Neural crest cell (in vitro differentiated cells): ENCODE measurements around the gene TMEM50A. TPM values are rescaled to one million over a fixed set of nuclear protein-coding genes. Genes with fewer than 3 reads are reported as not detected.
"Not testable (repeated sequence)": the region's sequence is repeated elsewhere in the genome, so short reads cannot be mapped to it uniquely, and the experiment has no call there.

ENCODE experiments used
- DNase-seq: peaks from one replicate; pipeline ENCODE4 v3.0.0; 2021; ENCODE audit warnings: low read depth, mixed read lengths, low spot score
- H3K27ac Mint-ChIP-seq: one replicate; pipeline ENCODE4 v1.8.0; 2021; ENCODE audit warnings: mild to moderate bottlenecking, mixed read lengths; ENCODE audit not compliant: unreplicated experiment
- H3K27me3 Mint-ChIP-seq: 2 replicates; pipeline ENCODE4 v1.8.0; 2021; ENCODE audit warnings: low read depth, mild to moderate bottlenecking, mixed read lengths
- H3K36me3 Mint-ChIP-seq: 2 replicates; pipeline ENCODE4 v1.8.0; 2021; ENCODE audit warnings: low read depth, mild to moderate bottlenecking, mixed read lengths
- H3K4me1 Mint-ChIP-seq: 2 replicates; pipeline ENCODE4 v1.8.0; 2021; ENCODE audit warnings: mixed read lengths
- H3K4me3 Mint-ChIP-seq: one replicate; pipeline ENCODE4 v1.8.0; 2021; ENCODE audit warnings: mild to moderate bottlenecking, mixed read lengths
- H3K9me3 Mint-ChIP-seq: 2 replicates; pipeline ENCODE4 v1.8.0; 2021; ENCODE audit warnings: mixed read lengths
- long read RNA-seq: library from polyadenylated mRNA; unstranded; transcript quantifications from one replicate; pipeline ENCODE4 v2.0.0, GENCODE V29; 2020
- total RNA-seq: library from RNA; stranded (reverse); gene quantifications from 2 replicates; pipeline ENCODE4 v1.2.1, GENCODE V29; 2021
- TF ChIP-seq, protein P1 (sequence below): fragments of 200-600 bp; sonication (generic); conservative IDR thresholded peaks from 2 replicates; pipeline ENCODE4 v1.5.0; 2021; ENCODE audit warnings: antibody characterized with exemption, mild to moderate bottlenecking

The TMEM50A gene
- total RNA-seq, result 69.2 and 74.5 TPM in 2 replicates
- long read RNA-seq, transcript TMEM50A-206 (6 exons, 776 nt), result minor isoform, 7 of 163 reads
- long read RNA-seq, transcript TMEM50A-201 (7 exons, 2,683 nt), result major isoform, 135 of 163 reads
- long read RNA-seq, partial matches to known transcripts, result 15 of 163 reads
- long read RNA-seq, other reads (novel, unspliced or antisense), result 2 of 163 reads

DNA sequence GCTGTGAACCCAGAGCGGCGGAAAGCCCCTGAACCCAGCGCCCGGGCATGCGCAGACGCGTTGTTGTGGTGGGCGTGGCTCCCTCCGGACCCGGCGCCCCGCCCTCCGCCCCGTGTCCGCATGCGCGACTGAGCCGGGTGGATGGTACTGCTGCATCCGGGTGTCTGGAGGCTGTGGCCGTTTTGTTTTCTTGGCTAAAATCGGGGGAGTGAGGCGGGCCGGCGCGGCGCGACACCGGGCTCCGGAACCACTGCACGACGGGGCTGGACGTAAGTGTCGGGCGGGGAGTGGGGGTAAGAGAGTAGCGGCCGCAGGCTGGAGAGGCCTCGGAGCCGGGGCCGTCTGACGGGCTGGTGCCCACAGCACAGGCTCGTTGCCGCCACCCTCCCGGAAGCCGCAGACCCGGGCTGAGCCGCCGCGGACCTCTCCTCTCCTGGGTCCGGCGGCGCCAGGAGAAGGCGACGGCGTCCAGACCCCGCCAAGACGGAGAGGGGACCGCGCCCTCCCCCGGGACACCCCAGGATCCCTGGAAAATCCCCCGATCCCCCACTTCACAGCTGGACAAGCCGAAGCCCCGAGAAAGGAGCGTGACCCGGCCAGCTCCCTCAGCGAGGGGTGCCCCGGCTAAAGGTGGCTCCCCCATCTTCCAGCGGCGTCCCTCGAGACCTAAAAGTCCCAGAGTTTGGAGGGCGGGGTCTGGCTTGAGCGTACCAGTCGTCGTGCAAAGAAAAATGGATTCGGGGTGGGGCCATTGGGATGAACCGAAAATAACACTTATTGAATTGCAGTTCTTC is at the start of gene TMEM50A:
TMEM50A (plus strand) TSS at position 147 of the 794 bp plus-strand sequence. CDS start 2,153 bp downstream, outside the sequence.
- no peaks in the 10 kb centered on the region for H3K36me3 Mint-ChIP-seq
- H3K27me3 Mint-ChIP-seq, result no peaks in the 10 kb centered on the region
- TF ChIP-seq, protein P1, sequence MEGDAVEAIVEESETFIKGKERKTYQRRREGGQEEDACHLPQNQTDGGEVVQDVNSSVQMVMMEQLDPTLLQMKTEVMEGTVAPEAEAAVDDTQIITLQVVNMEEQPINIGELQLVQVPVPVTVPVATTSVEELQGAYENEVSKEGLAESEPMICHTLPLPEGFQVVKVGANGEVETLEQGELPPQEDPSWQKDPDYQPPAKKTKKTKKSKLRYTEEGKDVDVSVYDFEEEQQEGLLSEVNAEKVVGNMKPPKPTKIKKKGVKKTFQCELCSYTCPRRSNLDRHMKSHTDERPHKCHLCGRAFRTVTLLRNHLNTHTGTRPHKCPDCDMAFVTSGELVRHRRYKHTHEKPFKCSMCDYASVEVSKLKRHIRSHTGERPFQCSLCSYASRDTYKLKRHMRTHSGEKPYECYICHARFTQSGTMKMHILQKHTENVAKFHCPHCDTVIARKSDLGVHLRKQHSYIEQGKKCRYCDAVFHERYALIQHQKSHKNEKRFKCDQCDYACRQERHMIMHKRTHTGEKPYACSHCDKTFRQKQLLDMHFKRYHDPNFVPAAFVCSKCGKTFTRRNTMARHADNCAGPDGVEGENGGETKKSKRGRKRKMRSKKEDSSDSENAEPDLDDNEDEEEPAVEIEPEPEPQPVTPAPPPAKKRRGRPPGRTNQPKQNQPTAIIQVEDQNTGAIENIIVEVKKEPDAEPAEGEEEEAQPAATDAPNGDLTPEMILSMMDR, result no peak
- peak; percentile 90 for DNase-seq
- peaks cover 25% of the 10 kb centered on the region for H3K4me1 Mint-ChIP-seq
- peak within 1 kb of the TSS; percentile 93 for H3K27ac Mint-ChIP-seq
- peak within 1 kb of the TSS; percentile 96 for H3K4me3 Mint-ChIP-seq
- H3K9me3 Mint-ChIP-seq, result no peaks in the 10 kb centered on the region

DNA sequence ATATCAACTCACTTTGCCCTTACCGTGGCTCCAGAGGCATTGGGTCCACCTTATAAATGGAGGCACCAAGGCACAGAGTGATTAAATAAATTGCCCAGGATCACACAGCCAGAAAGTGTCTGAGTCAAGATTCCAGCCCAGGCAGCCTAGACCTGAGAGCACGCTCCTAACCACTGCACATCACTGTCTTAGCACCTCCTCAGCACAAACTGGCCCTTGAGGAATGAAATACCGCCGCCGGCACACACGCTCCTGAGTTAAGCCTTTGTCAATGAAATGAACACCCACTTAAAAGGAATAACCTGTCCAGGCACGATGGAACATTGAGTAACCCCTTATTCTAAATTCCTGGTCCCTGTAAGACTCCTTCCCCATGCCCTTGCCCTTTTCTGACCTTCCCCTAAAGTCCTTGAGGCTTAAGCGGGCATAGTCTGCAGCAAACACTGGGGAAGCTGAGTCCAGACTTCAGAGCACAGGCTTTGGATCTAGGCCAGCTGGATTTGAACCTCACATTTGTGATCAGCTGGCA is 49.5 kb upstream of the TMEM50A start:
- H3K27ac Mint-ChIP-seq, H3K4me3 Mint-ChIP-seq, DNase-seq, H3K9me3 Mint-ChIP-seq, H3K4me1 Mint-ChIP-seq, H3K36me3 Mint-ChIP-seq: not testable (repeated sequence)
- H3K27me3 Mint-ChIP-seq, result peaks cover 13% of the 10 kb centered on the region

DNA sequence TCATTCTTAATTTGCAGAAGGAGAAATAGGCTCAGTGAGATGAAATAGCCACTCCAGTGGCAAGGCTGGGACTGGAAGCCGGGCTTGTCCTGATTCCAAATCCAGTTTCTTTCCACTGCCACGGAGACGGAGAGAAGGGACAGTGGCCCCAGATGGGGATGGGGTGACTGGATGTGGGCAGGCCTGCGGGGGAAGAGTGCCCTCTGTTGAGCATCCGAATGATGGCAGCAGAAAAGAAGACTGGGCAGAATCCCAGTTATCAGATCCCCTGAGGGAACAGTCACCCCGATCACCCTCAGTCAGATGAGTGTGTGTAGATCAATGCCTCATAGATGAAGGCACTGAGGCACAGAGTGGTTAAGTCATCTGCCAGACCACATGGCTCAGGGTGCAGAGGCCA is 48.1 kb upstream of the TMEM50A start:
- TF ChIP-seq, protein P1, result peak; percentile 19
- DNase-seq, H3K36me3 Mint-ChIP-seq, H3K27ac Mint-ChIP-seq, H3K4me3 Mint-ChIP-seq, H3K9me3 Mint-ChIP-seq, H3K4me1 Mint-ChIP-seq: not testable (repeated sequence)
- H3K27me3 Mint-ChIP-seq, result peaks cover 13% of the 10 kb centered on the region

DNA sequence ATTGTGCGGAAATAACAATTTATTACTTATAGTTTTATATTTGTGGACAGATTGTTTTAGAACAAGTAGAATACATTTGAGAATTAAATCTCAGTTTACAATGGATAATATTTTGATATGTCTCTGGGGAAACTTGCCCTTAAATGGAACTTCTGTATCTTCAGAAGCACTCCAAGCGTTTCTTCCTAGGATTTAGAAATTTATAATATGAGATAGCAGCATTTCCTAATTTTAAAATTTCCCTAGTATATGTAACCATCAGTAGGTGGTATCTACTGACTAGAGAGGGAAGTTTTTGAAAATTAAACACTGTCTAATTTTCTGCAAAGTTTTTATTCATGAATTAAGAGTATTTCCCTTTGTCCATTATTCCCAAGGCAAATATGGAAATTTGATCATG is 44.7 kb upstream of the TMEM50A start:
- H3K4me1 Mint-ChIP-seq, DNase-seq, H3K36me3 Mint-ChIP-seq, H3K4me3 Mint-ChIP-seq, H3K27ac Mint-ChIP-seq, H3K9me3 Mint-ChIP-seq: not testable (repeated sequence)
- H3K27me3 Mint-ChIP-seq, result peaks cover 13% of the 10 kb centered on the region

DNA sequence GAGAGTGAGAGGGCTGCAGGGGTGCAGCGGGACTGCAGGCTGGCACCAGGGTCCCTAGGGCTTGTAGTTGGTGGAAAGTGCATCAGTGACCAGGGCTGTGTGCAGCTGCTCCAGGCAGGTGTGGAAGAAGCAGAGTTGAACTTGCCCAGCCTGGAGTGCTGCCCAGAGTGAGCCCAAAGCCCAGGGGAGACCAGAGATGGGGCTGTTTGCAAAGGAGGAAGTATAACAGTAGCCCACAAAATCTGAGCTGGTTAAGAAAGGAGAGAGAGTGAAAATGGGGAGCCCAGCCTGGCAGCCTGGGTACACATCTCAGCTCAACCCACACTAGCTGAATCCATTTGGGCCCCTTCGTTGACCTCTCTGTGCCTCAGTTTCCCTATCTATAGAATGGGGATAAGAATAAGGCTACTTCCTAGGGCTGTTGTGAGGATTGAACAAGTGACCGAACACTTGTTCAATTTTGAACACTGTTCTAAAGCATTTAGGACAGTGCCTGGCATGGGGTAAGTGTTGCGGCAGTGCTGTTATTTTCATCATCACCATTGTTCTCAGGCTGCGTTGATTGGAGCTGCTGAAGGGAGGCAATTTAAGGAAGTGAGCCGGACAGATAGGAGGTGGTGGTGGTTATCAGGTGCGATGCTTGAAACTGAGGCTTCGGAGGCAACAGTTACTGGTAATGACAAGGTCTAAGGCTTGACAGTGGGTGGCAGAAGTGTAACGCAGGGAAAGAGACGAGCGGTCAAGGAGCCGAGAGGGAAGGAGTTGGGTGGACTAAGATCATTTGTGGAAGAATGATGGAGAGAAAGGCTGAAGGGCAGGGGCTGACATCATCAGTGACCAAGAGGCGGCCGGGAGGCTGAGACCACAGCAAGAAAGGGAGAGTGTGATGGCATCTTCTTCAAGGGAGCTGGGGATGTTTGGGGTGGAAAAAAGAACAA is 43.0 kb upstream of the TMEM50A start:
- not testable (repeated sequence) for H3K27ac Mint-ChIP-seq, H3K4me3 Mint-ChIP-seq, DNase-seq, H3K9me3 Mint-ChIP-seq, H3K36me3 Mint-ChIP-seq, H3K4me1 Mint-ChIP-seq
- peaks cover 13% of the 10 kb centered on the region for H3K27me3 Mint-ChIP-seq

DNA sequence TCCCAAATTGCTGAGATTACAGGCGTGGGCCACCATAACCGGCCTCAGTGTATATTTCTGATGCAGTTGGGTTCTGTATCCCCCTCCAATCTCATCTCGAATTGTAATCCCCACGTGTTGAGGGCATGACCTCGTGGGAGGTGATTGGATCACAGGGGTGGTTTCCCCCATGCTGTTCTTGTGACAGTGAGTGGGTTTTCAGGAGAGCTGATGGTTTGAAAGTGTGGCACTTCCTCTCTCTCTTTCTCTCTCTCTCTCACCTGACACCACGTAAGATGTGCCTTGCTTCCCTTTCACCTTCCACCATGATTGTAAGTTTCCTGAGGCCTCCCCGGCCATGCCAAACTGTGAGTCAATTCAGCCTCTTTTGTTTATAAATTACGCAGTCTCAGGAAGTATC is 41.6 kb upstream of the TMEM50A start:
- DNase-seq, H3K27me3 Mint-ChIP-seq, H3K4me3 Mint-ChIP-seq, H3K27ac Mint-ChIP-seq, H3K36me3 Mint-ChIP-seq, H3K9me3 Mint-ChIP-seq, H3K4me1 Mint-ChIP-seq: not testable (repeated sequence)

DNA sequence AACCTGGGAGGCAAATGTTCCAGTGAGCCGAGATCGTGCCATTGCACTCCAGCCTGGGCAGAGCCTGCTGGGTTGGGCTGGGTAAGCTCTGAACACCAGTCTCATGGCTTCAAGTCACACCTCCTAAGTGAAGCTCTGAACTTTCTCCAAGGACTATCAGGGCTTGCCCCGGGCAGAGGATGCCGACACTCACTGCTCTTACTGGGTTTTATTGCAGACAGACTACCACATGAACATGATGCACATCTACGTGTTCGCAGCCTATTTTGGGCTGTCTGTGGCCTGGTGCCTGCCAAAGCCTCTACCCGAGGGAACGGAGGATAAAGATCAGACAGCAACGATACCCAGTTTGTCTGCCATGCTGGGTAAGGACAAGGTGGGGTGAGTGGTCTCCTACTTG is 37.4 kb upstream of the TMEM50A start:
- H3K9me3 Mint-ChIP-seq, result not testable (repeated sequence)

DNA sequence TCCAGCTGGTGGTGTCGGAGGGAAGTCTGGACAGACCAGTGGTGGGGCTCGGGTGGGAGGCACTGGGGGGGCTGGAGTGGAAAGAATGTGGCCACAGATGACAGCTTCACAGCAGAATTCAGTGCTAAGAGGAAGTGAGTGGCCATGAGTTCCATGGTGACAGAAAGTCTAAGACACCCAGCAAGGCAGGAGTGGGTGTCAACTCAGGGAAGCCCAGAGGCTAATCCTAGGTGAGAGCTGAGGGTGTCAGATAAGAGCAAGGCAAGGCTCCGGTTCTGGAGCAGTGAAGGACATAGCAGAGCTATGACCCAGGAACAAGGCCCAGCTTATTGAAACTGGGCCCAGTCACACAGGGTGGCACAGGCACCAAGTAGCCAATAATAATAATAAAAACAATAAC is 35.8 kb upstream of the TMEM50A start:
- DNase-seq, H3K9me3 Mint-ChIP-seq, H3K36me3 Mint-ChIP-seq, H3K27me3 Mint-ChIP-seq, H3K4me3 Mint-ChIP-seq, H3K27ac Mint-ChIP-seq, H3K4me1 Mint-ChIP-seq: not testable (repeated sequence)

More for the DNA sequence above, 37.4 kb upstream of the TMEM50A start:
- H3K27ac Mint-ChIP-seq, H3K27me3 Mint-ChIP-seq, H3K36me3 Mint-ChIP-seq, DNase-seq, H3K4me3 Mint-ChIP-seq, H3K4me1 Mint-ChIP-seq: not testable (repeated sequence)

DNA sequence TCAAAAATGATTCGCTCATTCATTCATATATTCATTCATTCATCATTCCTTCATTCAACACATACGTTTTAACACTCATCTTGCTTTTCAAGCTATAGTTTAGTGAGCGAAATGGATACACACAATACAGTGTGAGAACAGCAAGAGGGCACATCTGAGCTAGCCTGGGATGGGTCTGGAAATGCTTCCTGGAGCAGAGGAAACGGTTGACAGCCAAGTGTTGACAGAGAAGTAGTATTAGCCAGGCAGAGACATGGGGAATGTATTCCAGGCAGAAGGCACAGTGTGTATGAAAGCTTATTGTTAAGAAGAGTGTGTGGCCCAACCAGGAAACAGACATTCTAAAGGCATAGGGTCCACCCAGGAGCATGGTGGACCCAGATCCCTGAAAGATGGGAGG is 33.2 kb upstream of the TMEM50A start:
- not testable (repeated sequence) for DNase-seq, H3K27me3 Mint-ChIP-seq, H3K9me3 Mint-ChIP-seq, H3K36me3 Mint-ChIP-seq, H3K27ac Mint-ChIP-seq, H3K4me3 Mint-ChIP-seq, H3K4me1 Mint-ChIP-seq

DNA sequence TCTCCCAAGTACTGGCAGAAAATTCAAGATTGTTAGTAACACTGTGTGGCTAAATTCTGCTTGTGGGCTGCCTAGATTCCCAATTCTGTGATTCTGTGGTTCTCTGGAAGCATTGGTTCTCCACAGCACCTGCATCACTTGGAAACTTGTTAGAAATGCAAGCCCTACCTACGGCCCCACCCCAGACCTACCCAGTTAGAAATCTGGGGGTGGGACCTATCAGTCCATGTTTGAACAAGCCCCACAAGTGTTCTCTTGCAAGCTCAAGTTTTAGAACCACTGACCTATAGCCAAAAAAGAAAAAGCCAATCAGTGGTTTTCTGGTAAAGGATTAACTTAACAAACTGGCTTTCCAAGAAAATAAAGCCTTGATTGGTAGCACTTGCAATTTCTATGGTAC is 30.0 kb upstream of the TMEM50A start:
- H3K36me3 Mint-ChIP-seq, H3K9me3 Mint-ChIP-seq, H3K4me1 Mint-ChIP-seq, H3K27me3 Mint-ChIP-seq, DNase-seq, H3K27ac Mint-ChIP-seq, H3K4me3 Mint-ChIP-seq: not testable (repeated sequence)

DNA sequence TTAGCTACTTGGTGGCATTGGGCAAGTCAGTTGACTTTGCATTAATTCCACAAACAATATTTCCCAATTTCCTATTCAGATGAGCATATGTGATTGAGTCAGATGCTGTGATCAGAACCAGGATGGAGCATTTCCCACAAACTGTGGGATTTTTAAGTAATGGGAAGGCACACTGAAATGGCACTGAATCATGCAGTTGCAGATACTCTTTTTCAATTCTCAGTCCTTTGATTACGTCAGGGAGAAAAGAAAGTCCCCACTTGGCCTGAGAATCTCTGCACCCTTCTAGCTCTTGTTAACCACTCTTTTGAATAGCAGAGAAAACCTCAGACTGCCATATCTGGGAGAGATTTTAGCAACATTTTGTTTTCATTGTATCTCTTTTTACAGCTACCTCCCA is 29.0 kb upstream of the TMEM50A start:
- not testable (repeated sequence) for H3K36me3 Mint-ChIP-seq, H3K4me3 Mint-ChIP-seq, H3K4me1 Mint-ChIP-seq, DNase-seq, H3K27me3 Mint-ChIP-seq, H3K27ac Mint-ChIP-seq, H3K9me3 Mint-ChIP-seq
